H1 (cell line): Measurements from ENCODE around the gene COL8A1. TPM values are rescaled to one million over a fixed set of nuclear protein-coding genes. Genes with fewer than 3 reads are reported as not detected.
A peak's percentile ranks its signal among the peaks of the same experiment; 100 is the strongest.

Experiments used
- CTCF ChIA-PET: fragments of 300-600 bp; sonication (Branson Sonifier 250); formaldehyde crosslinking; loops from one replicate; lab custom pipeline; 2021; ENCODE audit not compliant: partially characterized antibody; lab: Charles Lee
- POLR2A ChIA-PET: fragments of 300-600 bp; sonication (Branson Sonifier 250); formaldehyde crosslinking; loops from one replicate; lab custom pipeline; 2021; ENCODE audit warnings: inconsistent platforms; ENCODE audit not compliant: partially characterized antibody; lab: Charles Lee
- DNase-seq, 2 experiments: peaks; one replicate each; pipeline versions ENCODE4 v3.0.0 to v3.0.0-alpha.2; 2010 to 2022; ENCODE audit warnings: low spot score in 2 of 2, low read depth in 1 of 2, mixed read lengths in 1 of 2
- FAIRE-seq: peaks from 2 replicates; lab custom pipeline; 2011; peaks lifted over from hg19 to GRCh38; lab: Jason Lieb, UNC
- H2AFZ ChIP-seq: 2 replicates; pipeline ENCODE4 v1.8.1; 2012; ENCODE audit warnings: low read length, inconsistent platforms
- H2AK5ac ChIP-seq: 2 replicates; pipeline ENCODE4 v1.6.1; 2013; ENCODE audit warnings: low read depth, low read length
- H2BK120ac ChIP-seq: replicated peaks from 2 replicates; pipeline ENCODE3; 2013; ENCODE audit warnings: low read depth, low read length, inconsistent platforms
- H2BK12ac ChIP-seq: 2 replicates; pipeline ENCODE4 v1.6.1; 2013; ENCODE audit warnings: low read depth, low read length
- H2BK15ac ChIP-seq: 2 replicates; pipeline ENCODE4 v1.6.1; 2013; ENCODE audit warnings: low read length
- H2BK20ac ChIP-seq: 2 replicates; pipeline ENCODE4 v1.6.1; 2013; ENCODE audit warnings: low read length
- H2BK5ac ChIP-seq: 2 replicates; pipeline ENCODE4 v1.6.1; 2013; ENCODE audit warnings: low read depth, low read length
- H3K14ac ChIP-seq: 2 replicates; pipeline ENCODE4 v1.6.1; 2013; ENCODE audit warnings: inconsistent platforms; ENCODE audit not compliant: insufficient read length
- H3K18ac ChIP-seq: 2 replicates; pipeline ENCODE4 v1.6.1; 2013; ENCODE audit warnings: low read length; ENCODE audit errors: extremely low read depth
- H3K23ac ChIP-seq: 2 replicates; pipeline ENCODE4 v1.6.1; 2013; ENCODE audit warnings: inconsistent platforms; ENCODE audit not compliant: insufficient read length
- H3K23me2 ChIP-seq: 2 replicates; pipeline ENCODE4 v1.6.1; 2013; ENCODE audit warnings: low read depth, low read length
- H3K27ac ChIP-seq: 2 replicates; pipeline ENCODE4 v1.6.1; 2011; ENCODE audit warnings: low read depth, low read length, inconsistent platforms
- H3K27me3 ChIP-seq, 4 experiments: replicated peaks in 1 of 4; 1 replicate in 1 of 4; 2 replicates in 3 of 4; pipeline versions ENCODE4 v1.6.1 to v1.8.1; 2011 to 2013; ENCODE audit warnings: low read length in 3 of 4, mild to moderate bottlenecking in 3 of 4, inconsistent platforms in 2 of 4, mixed read lengths in 2 of 4, moderate library complexity in 1 of 4; ENCODE audit not compliant: control insufficient read depth in 3 of 4, insufficient read depth in 3 of 4; ENCODE audit errors: extremely low read depth in 1 of 4
- H3K36me3 ChIP-seq, 4 experiments: 2 replicates each; pipeline versions ENCODE4 v1.6.1 to v1.8.1; 2011 to 2013; ENCODE audit warnings: mild to moderate bottlenecking in 4 of 4, low read length in 3 of 4, moderate library complexity in 2 of 4, control low read depth in 1 of 4, inconsistent platforms in 1 of 4; ENCODE audit not compliant: insufficient read depth in 4 of 4, control insufficient read depth in 2 of 4
- H3K4ac ChIP-seq: replicated peaks from 2 replicates; pipeline ENCODE3; 2013; ENCODE audit warnings: low read length, low read depth, mixed read lengths, inconsistent platforms; ENCODE audit not compliant: insufficient read length
- H3K4me1 ChIP-seq, 4 experiments: replicated peaks in 1 of 4; 1 replicate in 1 of 4; 2 replicates in 3 of 4; pipeline versions ENCODE4 v1.6.1 to v1.8.1; 2011 to 2013; ENCODE audit warnings: low read length in 3 of 4, inconsistent platforms in 2 of 4, mixed read lengths in 1 of 4; ENCODE audit not compliant: insufficient read depth in 4 of 4, control insufficient read depth in 3 of 4
- H3K4me2 ChIP-seq, 2 experiments: 2 replicates each; pipeline versions ENCODE4 v1.6.1 to v1.8.1; 2011 to 2013; ENCODE audit warnings: low read depth in 2 of 2, low read length in 2 of 2, control low read depth in 1 of 2, inconsistent platforms in 1 of 2, mild to moderate bottlenecking in 1 of 2; ENCODE audit not compliant: insufficient read depth in 1 of 2
- H3K4me3 ChIP-seq, 4 experiments: fragments of 200-600, 300-600 bp in 1 of 4; sonication (generic), shearing (Covaris generic), sonication (Bioruptor Twin) in 1 of 4; 2 replicates each; pipeline versions ENCODE4 v1.5.1 to v1.8.1; 2011 to 2016; ENCODE audit warnings: low read length in 4 of 4, low read depth in 3 of 4, control low read depth in 2 of 4, inconsistent platforms in 2 of 4, mild to moderate bottlenecking in 2 of 4, mixed read lengths in 1 of 4, moderate library complexity in 1 of 4; ENCODE audit not compliant: insufficient read depth in 2 of 4; ENCODE audit errors: extremely low read depth in 1 of 4
- H3K56ac ChIP-seq: replicated peaks from 2 replicates; pipeline ENCODE3; 2013; ENCODE audit warnings: low read depth, mild to moderate bottlenecking, mixed read lengths, low read length, inconsistent platforms; ENCODE audit not compliant: insufficient read length
- H3K79me1 ChIP-seq: 2 replicates; pipeline ENCODE4 v1.6.1; 2013; ENCODE audit warnings: low read depth, low read length, control low read depth
- H3K79me2 ChIP-seq, 2 experiments: 2 replicates each; pipeline versions ENCODE4 v1.6.1 to v1.8.1; 2012 to 2013; ENCODE audit warnings: low read length in 2 of 2, mild to moderate bottlenecking in 2 of 2, inconsistent platforms in 1 of 2; ENCODE audit not compliant: insufficient read depth in 2 of 2, control insufficient read depth in 1 of 2
- H3K9ac ChIP-seq, 4 experiments: replicated peaks in 1 of 4; 1 replicate in 1 of 4; 2 replicates in 3 of 4; pipeline versions ENCODE4 v1.6.1 to v1.8.1; 2011 to 2013; ENCODE audit warnings: low read depth in 3 of 4, low read length in 3 of 4, control low read depth in 2 of 4, mild to moderate bottlenecking in 2 of 4, moderate library complexity in 2 of 4, inconsistent platforms in 1 of 4; ENCODE audit errors: extremely low read depth in 1 of 4
- H3K9me3 ChIP-seq, 2 experiments: 2 replicates each; pipeline versions ENCODE4 v1.6.1 to v1.8.1; 2012 to 2013; ENCODE audit warnings: mild to moderate bottlenecking in 2 of 2, moderate library complexity in 2 of 2, control low read depth in 1 of 2, inconsistent platforms in 1 of 2, low read depth in 1 of 2, low read length in 1 of 2, mixed read lengths in 1 of 2; ENCODE audit not compliant: insufficient read depth in 2 of 2
- H4K20me1 ChIP-seq, 2 experiments: replicated peaks in 1 of 2; 2 replicates each; pipeline versions ENCODE3 to v1.8.1; 2011 to 2013; ENCODE audit warnings: inconsistent platforms in 2 of 2, low read length in 2 of 2, mild to moderate bottlenecking in 1 of 2; ENCODE audit not compliant: insufficient read depth in 2 of 2, control insufficient read depth in 1 of 2
- H4K5ac ChIP-seq: 2 replicates; pipeline ENCODE4 v1.6.1; 2013; ENCODE audit warnings: low read length, low read depth, mixed read lengths, inconsistent platforms; ENCODE audit not compliant: insufficient read length
- H4K8ac ChIP-seq: 2 replicates; pipeline ENCODE4 v1.8.0; 2013; ENCODE audit warnings: mild to moderate bottlenecking, moderate library complexity, low read length, inconsistent platforms; ENCODE audit not compliant: insufficient read depth; ENCODE audit errors: extremely low read depth
- H4K91ac ChIP-seq: replicated peaks from 2 replicates; pipeline ENCODE3; 2013; ENCODE audit warnings: low read length, mixed read lengths, inconsistent platforms; ENCODE audit not compliant: insufficient read length
- BACH1 ChIP-seq: IDR thresholded peaks from 2 replicates; pipeline ENCODE4 v1.6.1; 2012; ENCODE audit warnings: low read length, improper control_type of control experiment
- EZH2 ChIP-seq: fragments of 200-600 bp; sonication (generic); IDR thresholded peaks from 2 replicates; pipeline ENCODE4 v1.7.1; 2012; ENCODE audit warnings: low read depth, mild to moderate bottlenecking, moderate library complexity, low read length, inconsistent platforms; ENCODE audit not compliant: severe bottlenecking
- GABPA ChIP-seq: IDR thresholded peaks from 2 replicates; pipeline ENCODE4 v1.6.1; 2011; ENCODE audit warnings: mild to moderate bottlenecking, low read length, moderate library complexity, borderline replicate concordance; ENCODE audit not compliant: insufficient read depth
- GTF2F1 ChIP-seq: IDR thresholded peaks from 2 replicates; pipeline ENCODE4 v1.6.1; 2012; ENCODE audit warnings: low read depth, low read length, improper control_type of control experiment, borderline replicate concordance
- JUND ChIP-seq: IDR thresholded peaks from 2 replicates; pipeline ENCODE4 v1.6.1; 2011; ENCODE audit warnings: mild to moderate bottlenecking, improper control_type of control experiment, low read length
- KDM4A ChIP-seq: IDR thresholded peaks from one replicate; pipeline ENCODE4 v1.7.1; 2012; ENCODE audit warnings: low read depth, mild to moderate bottlenecking, moderate library complexity, low read length, inconsistent platforms; ENCODE audit not compliant: severe bottlenecking
- PHF8 ChIP-seq: fragments of 200-600 bp; sonication (generic); conservative IDR thresholded peaks from 2 replicates; pipeline ENCODE4 v1.7.1; 2012; ENCODE audit warnings: low read depth, mild to moderate bottlenecking, inconsistent platforms, low read length, moderate library complexity
- POLR2AphosphoS5 ChIP-seq: IDR thresholded peaks from 2 replicates; pipeline ENCODE4 v1.6.1; 2011; ENCODE audit warnings: low read depth, low read length
- POU5F1 ChIP-seq: IDR thresholded peaks from 2 replicates; pipeline ENCODE4 v1.6.1; 2011; ENCODE audit warnings: low read depth, mild to moderate bottlenecking, low read length, moderate library complexity
- SIN3A ChIP-seq, 2 experiments: IDR thresholded peaks in 1 of 2; conservative IDR thresholded peaks in 1 of 2; 2 replicates each; pipeline ENCODE4 v1.6.1; 2011 to 2012; ENCODE audit warnings: low read length in 2 of 2, improper control_type of control experiment in 1 of 2, low read depth in 1 of 2, mild to moderate bottlenecking in 1 of 2
- SP1 ChIP-seq: IDR thresholded peaks from 2 replicates; pipeline ENCODE4 v1.6.1; 2011; ENCODE audit warnings: low read depth, low read length
- SP4 ChIP-seq: IDR thresholded peaks from 2 replicates; pipeline ENCODE4 v1.6.1; 2012; ENCODE audit warnings: low read length, inconsistent platforms
- SRF ChIP-seq: IDR thresholded peaks from 2 replicates; pipeline ENCODE4 v1.6.1; 2011; ENCODE audit warnings: mild to moderate bottlenecking, low read depth, low read length, moderate library complexity
- SUZ12 ChIP-seq: fragments of 200-600 bp; sonication (generic); IDR thresholded peaks from 2 replicates; pipeline ENCODE4 v1.6.1; 2012; ENCODE audit warnings: mild to moderate bottlenecking, inconsistent platforms, low read length, moderate library complexity, mixed read lengths
- WGBS, 2 experiments: shearing (Covaris generic) in 1 of 2; methylation state at CpG; one replicate each; pipeline versions ENCODE4 v1.1.6 to v1.1.7; 2013 to 2015; ENCODE audit warnings: low lambda C conversion rate in 2 of 2, mixed read lengths in 2 of 2, inconsistent platforms in 1 of 2, low coverage in 1 of 2, missing lambda C conversion rate in 1 of 2; ENCODE audit not compliant: insufficient replicate concordance in 2 of 2, insufficient coverage in 1 of 2, insufficient read length in 1 of 2; ENCODE audit errors: extremely low coverage in 1 of 2, missing lambda C conversion rate in 1 of 2; 5-methylcytosine and 5-hydroxymethylcytosine counted together
- polyA plus RNA-seq, 7 experiments: library from polyadenylated mRNA; depleted of rRNA in 3 of 7; stranded (reverse) in 5 of 7; unstranded in 2 of 7; fragments of >200 nt in 5 of 7; fragments of 200-250 nt in 2 of 7; gene quantifications; 1 replicate in 5 of 7; 2 replicates in 1 of 7; 4 replicates in 1 of 7; pipeline versions ENCODE4 v1.2.1 to v1.2.3, GENCODE V29; 2011 to 2013; ENCODE audit warnings: missing spikeins in 2 of 7, mixed read lengths in 2 of 7
- total RNA-seq: library from RNA; stranded (reverse); fragmentation: NEBNext Ultra II Directional; extraction: Animal tissue kit (Norgen Biotek cat#: 25700); gene quantifications from 2 replicates; pipeline ENCODE4 v1.2.1, GENCODE V29; 2021
- TF ChIP-seq, protein P1 (sequence below): IDR thresholded peaks from 2 replicates; pipeline ENCODE4 v1.6.1; 2011; ENCODE audit warnings: low read depth, mild to moderate bottlenecking, low read length; ENCODE audit not compliant: insufficient read depth

The COL8A1 gene
- total and polyA plus RNA-seq, 2 of the 8 experiments (the other 6 are each of a cell fraction or from before 2014, with no cell fraction given): 0.21 to 1.2 TPM

DNA sequence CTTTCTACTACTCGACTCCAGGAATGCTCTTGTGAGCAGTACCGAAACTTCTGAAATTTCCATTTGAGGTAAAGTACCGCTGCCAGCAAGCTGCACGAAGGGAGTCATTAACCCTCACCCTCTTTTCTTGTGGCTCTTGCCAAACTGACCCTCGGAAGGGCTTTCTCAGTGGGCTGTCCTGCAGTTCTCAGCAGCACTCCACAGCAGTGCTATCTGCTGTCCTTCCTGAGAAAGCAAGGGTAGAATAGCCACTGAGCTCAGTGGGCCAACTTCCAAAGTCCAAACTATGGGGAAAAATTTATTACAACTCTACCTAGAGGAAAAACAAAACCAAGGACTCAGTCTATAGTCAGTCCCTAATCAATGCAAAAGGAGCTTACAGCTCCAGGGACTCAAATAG, 38.5 kb upstream of the COL8A1 start:
- ChIA-PET CTCF (no interaction called here), POLR2A (no interaction called here)
- Histone ChIP-seq H2BK5ac (no peak overlapping the region), H3K9ac (no peak overlapping the region), H2AFZ (0 out of 2 replicates have a peak overlapping the region, but pooled peaks have one; percentile 23), H2BK120ac (no peak overlapping the region), H3K4me2 (no peak overlapping the region), H4K8ac (no peak overlapping the region), H3K56ac (no peak overlapping the region), H3K4me3 (no peak overlapping the region), H2BK12ac (no peak overlapping the region), H3K27ac (no peak overlapping the region), H3K14ac (no peak overlapping the region), H3K79me1 (no peaks in the 10 kb centered on the region), H3K4ac (no peak overlapping the region), H3K23ac (no peak overlapping the region), H3K9me3 (no peaks in the 10 kb centered on the region), H3K18ac (no peak overlapping the region), H3K4me1 (no peaks in the 10 kb centered on the region), H2AK5ac (no peak overlapping the region), H4K5ac (no peak overlapping the region), H2BK15ac (no peak overlapping the region), H3K79me2 (no peaks in the 10 kb centered on the region), H3K27me3 (no peaks in the 10 kb centered on the region), H3K23me2 (no peaks in the 10 kb centered on the region), H2BK20ac (no peak overlapping the region), H4K20me1 (no peaks in the 10 kb centered on the region), H4K91ac (no peak overlapping the region), H3K36me3 (no peaks in the 10 kb centered on the region)
- no peak for FAIRE-seq
- WGBS, 2 experiments: 81% methylated on average over 5 of the region's 5 CpGs; no CpG with 5 or more reads in 1 of the 2 experiments
- DNase-seq: no peak
- TF ChIP-seq GABPA: no peak
- no peak for TF ChIP-seq JUND
- no peak for TF ChIP-seq KDM4A
- no peak for TF ChIP-seq POLR2AphosphoS5
- TF ChIP-seq SUZ12: no peak
- TF ChIP-seq GTF2F1: no peak
- no peak for TF ChIP-seq BACH1
- TF ChIP-seq POU5F1: no peak
- TF ChIP-seq PHF8: no peak
- TF ChIP-seq, protein P1, sequence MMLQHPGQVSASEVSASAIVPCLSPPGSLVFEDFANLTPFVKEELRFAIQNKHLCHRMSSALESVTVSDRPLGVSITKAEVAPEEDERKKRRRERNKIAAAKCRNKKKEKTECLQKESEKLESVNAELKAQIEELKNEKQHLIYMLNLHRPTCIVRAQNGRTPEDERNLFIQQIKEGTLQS: no peak
- TF ChIP-seq SP4: no peak
- TF ChIP-seq SIN3A (conservative IDR thresholded peaks at IDR 0.05 in 1 of 2, IDR thresholded peaks at IDR 0.05 in 1 of 2; ENCODE audit: low read depth in 1 of 2, low read length in 2 of 2): no peak
- TF ChIP-seq SRF: no peak
- TF ChIP-seq EZH2: no peak
- TF ChIP-seq SP1: no peak
